WTC11 (cell line): ENCODE data around the gene VARS2. TPM values are rescaled to one million over a fixed set of nuclear protein-coding genes. Genes with fewer than 3 reads are reported as not detected.

Source experiments
- ATAC-seq: fragments of 200-7000 bp; cut with Tn5 transposase; 2 replicates; pipeline ENCODE4 v1.10.0; 2021; ENCODE audit warnings: mild to moderate bottlenecking, moderate library complexity
- CTCF ChIA-PET: fragments of 300-600 bp; sonication (Branson Sonifier 250); formaldehyde crosslinking; loops from one replicate; lab custom pipeline; 2021; ENCODE audit warnings: antibody characterized with exemption; lab: Charles Lee
- POLR2A ChIA-PET: fragments of 350-600 bp; sonication (Branson Sonifier 250); formaldehyde crosslinking; loops from one replicate; lab custom pipeline; 2021; ENCODE audit warnings: antibody characterized with exemption; lab: Charles Lee
- DNase-seq: peaks from one replicate; pipeline ENCODE4 v3.0.0; 2021; ENCODE audit warnings: low spot score
- H3K27ac Mint-ChIP-seq: 2 replicates; pipeline ENCODE4 v1.8.0; 2021; ENCODE audit warnings: mixed read lengths
- H3K27me3 Mint-ChIP-seq: 2 replicates; pipeline ENCODE4 v1.8.0; 2021; ENCODE audit warnings: low read depth, mild to moderate bottlenecking, moderate library complexity, mixed read lengths
- H3K36me3 Mint-ChIP-seq: 2 replicates; pipeline ENCODE4 v1.8.0; 2021; ENCODE audit warnings: mixed read lengths
- H3K4me1 Mint-ChIP-seq: 2 replicates; pipeline ENCODE4 v1.8.0; 2022; ENCODE audit warnings: mixed read lengths
- H3K4me3 Mint-ChIP-seq: 2 replicates; pipeline ENCODE4 v1.8.0; 2021; ENCODE audit warnings: mild to moderate bottlenecking, moderate library complexity, mixed read lengths
- H3K9me3 Mint-ChIP-seq: 2 replicates; pipeline ENCODE4 v1.8.0; 2021; ENCODE audit warnings: mixed read lengths
- ATF3 ChIP-seq: sonication (generic); formaldehyde crosslinking; conservative IDR thresholded peaks from 2 replicates; pipeline ENCODE4 v1.8.1; 2022; ENCODE audit warnings: mild to moderate bottlenecking, missing genetic modification reagents
- CDX4 ChIP-seq: fragments of 250-450 bp; sonication (Bioruptor Pico); IDR thresholded peaks from 2 replicates; pipeline ENCODE4 v1.9.0; 2021; ENCODE audit warnings: moderate library complexity, mild to moderate bottlenecking, inconsistent platforms, borderline replicate concordance
- CTCF ChIP-seq: fragments of 200-600 bp; IDR thresholded peaks from 2 replicates; pipeline ENCODE4 v1.8.0; 2022; ENCODE audit warnings: antibody characterized with exemption
- E2F1 ChIP-seq: sonication (generic); formaldehyde crosslinking; IDR thresholded peaks from 2 replicates; pipeline ENCODE4 v1.8.0; 2022; ENCODE audit warnings: mild to moderate bottlenecking, missing genetic modification reagents
- EMX1 ChIP-seq: fragments of 250-450 bp; sonication (Bioruptor Pico); IDR thresholded peaks from 2 replicates; pipeline ENCODE4 v1.8.0; 2021; ENCODE audit warnings: mild to moderate bottlenecking
- FOXP1 ChIP-seq: sonication (generic); formaldehyde crosslinking; IDR thresholded peaks from 2 replicates; pipeline ENCODE4 v1.8.0; 2022; ENCODE audit warnings: missing genetic modification reagents, mild to moderate bottlenecking, moderate library complexity, borderline replicate concordance
- FOXP4 ChIP-seq: sonication (generic); formaldehyde crosslinking; IDR thresholded peaks from 2 replicates; pipeline ENCODE4 v1.8.0; 2022; ENCODE audit warnings: mild to moderate bottlenecking, missing genetic modification reagents
- GABPB1 ChIP-seq: sonication (generic); formaldehyde crosslinking; IDR thresholded peaks from 2 replicates; pipeline ENCODE4 v1.8.1; 2023; ENCODE audit warnings: mild to moderate bottlenecking, missing genetic modification reagents
- KAT7 ChIP-seq: sonication (generic); formaldehyde crosslinking; IDR thresholded peaks from 2 replicates; pipeline ENCODE4 v1.8.1; 2023; ENCODE audit warnings: missing genetic modification reagents, mild to moderate bottlenecking, borderline replicate concordance
- RELA ChIP-seq: sonication (generic); formaldehyde crosslinking; IDR thresholded peaks from 2 replicates; pipeline ENCODE4 v1.8.1; 2022; ENCODE audit warnings: missing genetic modification reagents, mild to moderate bottlenecking, borderline replicate concordance
- TCF7 ChIP-seq: sonication (generic); formaldehyde crosslinking; IDR thresholded peaks from 2 replicates; pipeline ENCODE4 v1.8.0; 2022; ENCODE audit warnings: mild to moderate bottlenecking, low read depth, missing genetic modification reagents, moderate library complexity
- TEAD1 ChIP-seq: sonication (generic); formaldehyde crosslinking; IDR thresholded peaks from 2 replicates; pipeline ENCODE4 v1.8.0; 2022; ENCODE audit warnings: mild to moderate bottlenecking, missing genetic modification reagents
- TEAD4 ChIP-seq: sonication (generic); formaldehyde crosslinking; IDR thresholded peaks from 2 replicates; pipeline ENCODE4 v1.8.0; 2022; ENCODE audit warnings: mild to moderate bottlenecking, missing genetic modification reagents
- USF1 ChIP-seq: sonication (generic); formaldehyde crosslinking; IDR thresholded peaks from 2 replicates; pipeline ENCODE4 v1.8.0; 2022; ENCODE audit warnings: mild to moderate bottlenecking, missing genetic modification reagents
- ZNF219 ChIP-seq: sonication (generic); formaldehyde crosslinking; IDR thresholded peaks from 2 replicates; pipeline ENCODE4 v1.8.0; 2023; ENCODE audit warnings: missing genetic modification reagents, mild to moderate bottlenecking, borderline replicate concordance
- ZNF317 ChIP-seq: sonication (generic); formaldehyde crosslinking; IDR thresholded peaks from 2 replicates; pipeline ENCODE4 v1.8.1; 2023; ENCODE audit warnings: low read depth, mild to moderate bottlenecking, moderate library complexity, missing genetic modification reagents, borderline replicate concordance
- ZNF416 ChIP-seq: fragments of 250-450 bp; sonication (Bioruptor Pico); IDR thresholded peaks from 2 replicates; pipeline ENCODE4 v1.9.0; 2021; ENCODE audit warnings: mild to moderate bottlenecking, inconsistent platforms
- ZNF512 ChIP-seq: sonication (generic); formaldehyde crosslinking; IDR thresholded peaks from 2 replicates; pipeline ENCODE4 v1.8.1; 2022; ENCODE audit warnings: missing genetic modification reagents, borderline replicate concordance
- ZNF532 ChIP-seq: fragments of 250-450 bp; sonication (Bioruptor Pico); IDR thresholded peaks from 2 replicates; pipeline ENCODE4 v1.9.0; 2021; ENCODE audit warnings: mild to moderate bottlenecking, borderline replicate concordance
- total RNA-seq: library from RNA; stranded (reverse); gene quantifications from 3 replicates; pipeline ENCODE4 v1.2.3, GENCODE V29; 2021

The VARS2 gene
- total RNA-seq, 1 experiment from 2014 or later, result 65.6 TPM

GRCh38 chr6:30895343-30895742 lies 18.7 kb upstream of the VARS2 start (continued):
- TF ChIP-seq CDX4 (CRISPR knock-in tag) (no peak), CTCF (no peak), USF1 (CRISPR knock-in tag) (no peak), ZNF317 (CRISPR knock-in tag) (no peak)
- TF ChIP-seq, all 79 proteins: peak for 0

- peaks cover 6% of the 10 kb centered on the region for H3K4me1 Mint-ChIP-seq
- ChIA-PET CTCF (interaction anchor here (1.2 to 1.6 kb wide), 3 partner anchors 10 to 69 kb away, joined by 4 to 9 read pairs (median 4); no protein-coding TSS in a partner anchor), POLR2A (no interaction called here)
- H3K36me3 Mint-ChIP-seq, result peaks cover 58% of the 10 kb centered on the region
- no peak overlapping the region for H3K27ac Mint-ChIP-seq
- H3K27me3 Mint-ChIP-seq, result no peaks in the 10 kb centered on the region
- no peak overlapping the region for H3K4me3 Mint-ChIP-seq
- no peaks in the 10 kb centered on the region for H3K9me3 Mint-ChIP-seq
- TF ChIP-seq FOXP4 (CRISPR knock-in tag) (no peak), ZNF317 (CRISPR knock-in tag) (no peak), ZNF512 (no peak), GABPB1 (CRISPR knock-in tag) (no peak), FOXP1 (CRISPR knock-in tag) (no peak), ZNF219 (CRISPR knock-in tag) (no peak), E2F1 (CRISPR knock-in tag) (no peak), USF1 (CRISPR knock-in tag) (no peak), ATF3 (no peak), EMX1 (CRISPR knock-in tag) (no peak), TEAD4 (CRISPR knock-in tag) (no peak)
- DNase-seq (no peak), ATAC-seq (no peak)
Measured at GRCh38 chr6:30896541-30896940, 17.5 kb upstream of the VARS2 start.

- DNase-seq (no peak), ATAC-seq (no peak)
- Mint-ChIP-seq H3K36me3 (peaks cover 50% of the 10 kb centered on the region), H3K4me1 (peaks cover under 1% of the 10 kb centered on the region), H3K9me3 (no peaks in the 10 kb centered on the region), H3K27ac (no peak overlapping the region), H3K27me3 (no peaks in the 10 kb centered on the region), H3K4me3 (no peak overlapping the region)
- POLR2A ChIA-PET, result no interaction called here
- CTCF ChIA-PET, result no interaction called here
- TF ChIP-seq FOXP1 (CRISPR knock-in tag) (no peak), ZNF416 (CRISPR knock-in tag) (no peak), TCF7 (CRISPR knock-in tag) (no peak), RELA (CRISPR knock-in tag) (no peak), TEAD1 (CRISPR knock-in tag) (no peak), ZNF532 (no peak), TEAD4 (CRISPR knock-in tag) (no peak), ZNF317 (CRISPR knock-in tag) (no peak), KAT7 (CRISPR knock-in tag) (no peak)
Measured at GRCh38 chr6:30897882-30898281, 16.2 kb upstream of the VARS2 start.
